Endodermal cell (in vitro differentiated cells): ENCODE measurements around the gene TNFRSF1B. TPM values are rescaled to one million over a fixed set of nuclear protein-coding genes. Genes with fewer than 3 reads are reported as not detected.
A peak's percentile ranks its signal among the peaks of the same experiment; 100 is the strongest.

Source experiments
- DNase-seq: peaks from one replicate; pipeline ENCODE4 v3.0.0-alpha.2; 2017
- H3K27ac ChIP-seq: 2 replicates; pipeline ENCODE4 v1.5.1; 2013; ENCODE audit warnings: mild to moderate bottlenecking, low read depth, low read length, moderate library complexity
- H3K27me3 ChIP-seq: 2 replicates; pipeline ENCODE4 v1.6.1; 2013; ENCODE audit warnings: mild to moderate bottlenecking, low read length, moderate library complexity; ENCODE audit not compliant: insufficient read depth, control insufficient read depth, poor library complexity, severe bottlenecking
- H3K36me3 ChIP-seq: 2 replicates; pipeline ENCODE4 v1.7.0; 2013; ENCODE audit warnings: mild to moderate bottlenecking, low read length, moderate library complexity; ENCODE audit not compliant: control insufficient read depth, insufficient read depth
- H3K4me1 ChIP-seq: one replicate; pipeline ENCODE4 v1.7.0; 2013; ENCODE audit warnings: low read length; ENCODE audit not compliant: control insufficient read depth, insufficient read depth
- H3K4me3 ChIP-seq: 2 replicates; pipeline ENCODE4 v1.5.1; 2013; ENCODE audit warnings: mild to moderate bottlenecking, low read length, moderate library complexity
- H3K9ac ChIP-seq: 2 replicates; pipeline ENCODE4 v1.6.1; 2013; ENCODE audit warnings: mild to moderate bottlenecking, low read length, moderate library complexity; ENCODE audit not compliant: poor library complexity, severe bottlenecking; ENCODE audit errors: extremely low read depth
- H3K9me3 ChIP-seq: 2 replicates; pipeline ENCODE4 v1.6.1; 2013; ENCODE audit warnings: mild to moderate bottlenecking, low read length, moderate library complexity; ENCODE audit not compliant: control insufficient read depth
- H3K27ac Mint-ChIP-seq: 2 replicates; pipeline ENCODE4 v1.8.0; 2020; ENCODE audit warnings: mixed read lengths
- H3K27me3 Mint-ChIP-seq: 2 replicates; pipeline ENCODE4 v1.8.0; 2021; ENCODE audit warnings: mild to moderate bottlenecking, mixed read lengths; ENCODE audit not compliant: insufficient read depth
- H3K36me3 Mint-ChIP-seq: 2 replicates; pipeline ENCODE4 v1.8.0; 2020; ENCODE audit warnings: low read depth, mixed read lengths
- H3K4me1 Mint-ChIP-seq: 2 replicates; pipeline ENCODE4 v1.8.0; 2020; ENCODE audit warnings: mixed read lengths
- H3K4me3 Mint-ChIP-seq: 2 replicates; pipeline ENCODE4 v1.8.0; 2020; ENCODE audit warnings: mild to moderate bottlenecking, moderate library complexity, mixed read lengths
- H3K9me3 Mint-ChIP-seq: 2 replicates; pipeline ENCODE4 v1.8.0; 2020; ENCODE audit warnings: mild to moderate bottlenecking, mixed read lengths
- WGBS, 2 experiments: methylation state at CpG; one replicate each; pipeline versions ENCODE4 v1.1.5 to v1.1.7; 2013; ENCODE audit warnings: missing lambda C conversion rate in 2 of 2, mixed read lengths in 1 of 2; ENCODE audit not compliant: insufficient coverage in 1 of 2, insufficient read length in 1 of 2; 5-methylcytosine and 5-hydroxymethylcytosine counted together
- total RNA-seq, 2 donors: library from RNA; stranded (reverse); fragmentation: NEBNext Ultra II Directional in 1 of 2; extraction: Animal tissue kit (Norgen Biotek cat#: 25700) in 1 of 2; gene quantifications; 2 replicates in 1 of 2; 3 replicates in 1 of 2; pipeline ENCODE4 v1.2.1, GENCODE V29; 2021
- TF ChIP-seq, protein P1 (sequence below): fragments of 200-600 bp; sonication (generic); conservative IDR thresholded peaks from 2 replicates; pipeline ENCODE4 v1.5.0; 2021; ENCODE audit warnings: antibody characterized with exemption, mild to moderate bottlenecking

The TNFRSF1B gene
- total RNA-seq, 2 donors from 2014 or later = 0.24 to 0.40 TPM

DNA sequence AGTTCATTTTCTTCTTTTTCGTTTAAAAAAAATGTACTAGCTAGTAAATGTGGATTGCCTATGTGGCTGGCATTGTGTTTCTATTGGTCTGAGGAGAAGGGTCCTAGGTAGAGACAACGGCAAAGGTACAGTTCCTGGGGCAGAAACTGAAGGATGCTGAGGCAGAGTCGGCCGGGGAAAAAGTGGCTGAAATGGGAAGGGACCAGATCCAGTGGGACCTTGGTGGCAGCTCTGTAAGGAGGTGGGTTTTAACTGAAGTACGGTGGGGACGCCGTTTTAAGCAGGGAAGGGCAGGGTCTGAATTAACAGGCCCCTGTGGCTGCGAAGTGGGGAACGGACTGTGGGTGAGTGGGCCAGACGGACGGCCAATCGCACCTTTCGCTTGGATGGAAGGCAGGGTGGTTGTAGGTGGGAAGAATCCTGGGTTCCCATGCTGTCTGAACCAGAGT is 62.6 kb downstream of the TNFRSF1B start:
- Histone ChIP-seq H3K27ac (no peak overlapping the region), H3K4me3 (no peak overlapping the region)

DNA sequence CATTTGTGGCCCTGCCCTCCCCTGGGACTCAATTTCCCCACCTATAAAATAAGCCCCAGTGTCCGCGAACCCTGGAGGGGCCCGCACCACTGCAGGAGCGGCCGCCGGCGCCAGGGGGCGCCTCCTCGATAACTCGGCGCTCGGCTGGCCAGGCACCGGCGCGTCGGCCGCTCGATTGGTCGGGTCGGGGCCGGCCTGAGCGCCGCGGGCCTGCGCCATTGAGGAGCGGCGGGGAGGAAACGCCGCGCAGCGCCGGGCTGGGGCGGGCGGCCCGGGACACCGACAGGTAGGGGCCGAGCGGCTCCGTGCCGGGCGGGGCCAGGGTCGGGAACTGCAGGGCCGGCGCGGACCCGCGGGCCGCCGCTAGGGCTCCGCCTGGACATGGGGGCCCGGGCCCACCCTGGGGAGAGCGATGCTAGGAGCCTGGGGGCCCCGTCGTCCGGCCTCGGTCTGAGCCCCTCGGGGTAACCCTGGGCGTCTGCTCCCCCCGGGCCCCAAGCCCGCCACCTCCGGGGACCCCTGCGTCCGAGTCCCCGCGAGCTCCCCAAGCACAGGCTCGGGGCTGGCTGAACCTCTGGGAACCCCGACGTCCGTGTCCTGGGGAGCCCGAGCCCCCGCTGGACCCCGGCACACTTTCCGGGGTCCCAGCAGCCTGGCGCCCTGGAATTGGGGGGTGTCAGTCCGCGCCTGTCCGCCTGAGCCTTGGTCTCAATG is 63.2 kb downstream of the TNFRSF1B start, which contains the start of gene VPS13D:
Gene VPS13D, plus strand, starts transcription at position 196 of the 714 bp plus-strand sequence. CDS start 4,237 bp downstream, outside the sequence.
- WGBS, 2 experiments = 1% methylated on average over 24 to 77 of the region's 77 CpGs
- Histone ChIP-seq H3K4me3 (peak within 1 kb of the TSS; percentile 92), H3K27me3 (no peaks in the 10 kb centered on the region), H3K36me3 (no peaks in the 10 kb centered on the region), H3K4me1 (no peaks in the 10 kb centered on the region), H3K9ac (peak within 1 kb of the TSS; percentile 49), H3K27ac (no peak within 1 kb of the TSS), H3K9me3 (no peaks in the 10 kb centered on the region)
- peaks cover 4% of the 10 kb centered on the region for H3K4me1 Mint-ChIP-seq
- H3K27me3 Mint-ChIP-seq = peaks cover 3% of the 10 kb centered on the region
- H3K9me3 Mint-ChIP-seq = no peaks in the 10 kb centered on the region
- peak; percentile 93 for DNase-seq
- TF ChIP-seq, protein P1, sequence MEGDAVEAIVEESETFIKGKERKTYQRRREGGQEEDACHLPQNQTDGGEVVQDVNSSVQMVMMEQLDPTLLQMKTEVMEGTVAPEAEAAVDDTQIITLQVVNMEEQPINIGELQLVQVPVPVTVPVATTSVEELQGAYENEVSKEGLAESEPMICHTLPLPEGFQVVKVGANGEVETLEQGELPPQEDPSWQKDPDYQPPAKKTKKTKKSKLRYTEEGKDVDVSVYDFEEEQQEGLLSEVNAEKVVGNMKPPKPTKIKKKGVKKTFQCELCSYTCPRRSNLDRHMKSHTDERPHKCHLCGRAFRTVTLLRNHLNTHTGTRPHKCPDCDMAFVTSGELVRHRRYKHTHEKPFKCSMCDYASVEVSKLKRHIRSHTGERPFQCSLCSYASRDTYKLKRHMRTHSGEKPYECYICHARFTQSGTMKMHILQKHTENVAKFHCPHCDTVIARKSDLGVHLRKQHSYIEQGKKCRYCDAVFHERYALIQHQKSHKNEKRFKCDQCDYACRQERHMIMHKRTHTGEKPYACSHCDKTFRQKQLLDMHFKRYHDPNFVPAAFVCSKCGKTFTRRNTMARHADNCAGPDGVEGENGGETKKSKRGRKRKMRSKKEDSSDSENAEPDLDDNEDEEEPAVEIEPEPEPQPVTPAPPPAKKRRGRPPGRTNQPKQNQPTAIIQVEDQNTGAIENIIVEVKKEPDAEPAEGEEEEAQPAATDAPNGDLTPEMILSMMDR = peak; percentile 98
- no peak within 1 kb of the TSS for H3K27ac Mint-ChIP-seq
- peaks cover 3% of the 10 kb centered on the region for H3K36me3 Mint-ChIP-seq
- H3K4me3 Mint-ChIP-seq = peak within 1 kb of the TSS; percentile 80

More for the DNA sequence above, 62.6 kb downstream of the TNFRSF1B start:
- Histone ChIP-seq H3K4me1 (no peaks in the 10 kb centered on the region), H3K9me3 (no peaks in the 10 kb centered on the region), H3K9ac (no peak overlapping the region), H3K27me3 (no peaks in the 10 kb centered on the region), H3K36me3 (no peaks in the 10 kb centered on the region)
- H3K36me3 Mint-ChIP-seq = no peaks in the 10 kb centered on the region
- H3K9me3 Mint-ChIP-seq = peaks cover 5% of the 10 kb centered on the region
- no peak for DNase-seq
- H3K27ac Mint-ChIP-seq = no peak overlapping the region
- 84 to 93% methylated on average over 8 to 13 of the region's 13 CpGs for WGBS, 2 experiments
- H3K4me1 Mint-ChIP-seq = peaks cover 4% of the 10 kb centered on the region
- TF ChIP-seq, protein P1 = no peak
- H3K4me3 Mint-ChIP-seq = peak overlapping the region; percentile 80
- peaks cover 3% of the 10 kb centered on the region for H3K27me3 Mint-ChIP-seq

DNA sequence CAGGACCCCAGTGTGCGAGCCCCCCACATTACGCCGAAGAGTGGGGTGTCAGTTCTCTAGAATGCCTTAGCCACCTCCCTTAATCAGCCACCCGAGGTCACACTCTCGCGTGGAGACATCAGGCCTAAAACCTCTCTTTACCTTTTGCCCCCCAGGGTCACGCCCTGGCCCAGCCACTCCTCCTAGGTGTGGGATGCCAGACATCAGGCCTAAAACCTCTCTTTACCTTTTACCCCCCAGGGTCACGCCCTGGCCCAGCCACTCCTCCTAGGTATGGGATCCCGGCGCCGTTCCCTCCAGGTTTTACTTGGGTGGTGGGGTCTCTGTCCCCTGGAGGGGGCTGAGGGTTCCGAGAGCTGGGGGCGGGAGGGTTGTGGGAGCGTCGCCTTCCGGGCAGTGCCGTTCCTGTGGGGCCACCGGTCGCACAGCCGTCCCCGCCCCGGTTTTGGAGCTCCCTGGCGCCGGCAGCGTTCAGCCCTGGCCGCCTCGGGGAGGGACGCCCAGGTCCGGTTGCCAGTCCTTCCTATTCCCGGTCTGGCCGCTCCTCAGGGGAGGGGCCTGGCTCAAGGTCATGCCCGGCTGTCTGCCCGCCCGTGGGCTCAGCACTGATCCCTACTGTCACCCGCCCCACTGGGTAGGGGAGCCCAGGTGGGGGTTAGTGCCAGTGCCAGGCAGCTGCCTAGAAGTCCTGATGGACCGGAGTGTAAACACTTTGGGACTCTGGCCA is 63.9 kb downstream of the TNFRSF1B start:
- Histone ChIP-seq H3K36me3 (no peaks in the 10 kb centered on the region), H3K4me3 (peak overlapping the region; percentile 92), H3K9ac (peak overlapping the region; percentile 49), H3K27me3 (no peaks in the 10 kb centered on the region), H3K4me1 (no peaks in the 10 kb centered on the region), H3K9me3 (no peaks in the 10 kb centered on the region), H3K27ac (no peak overlapping the region)
- Mint-ChIP-seq H3K27ac (no peak overlapping the region), H3K27me3 (peaks cover 2% of the 10 kb centered on the region), H3K36me3 (peaks cover 5% of the 10 kb centered on the region), H3K9me3 (no peaks in the 10 kb centered on the region), H3K4me1 (peaks cover 4% of the 10 kb centered on the region), H3K4me3 (peak overlapping the region; percentile 80)
- peak; percentile 74 for DNase-seq
- WGBS, 2 experiments = 5 to 10% methylated on average over 7 to 36 of the region's 36 CpGs
- TF ChIP-seq, protein P1 = no peak
